Measurements from ENCODE around the gene UBE2I. TPM values are rescaled to one million over a fixed set of nuclear protein-coding genes. Genes with fewer than 3 reads are reported as not detected.
A peak's percentile ranks its signal among the peaks of the same experiment; 100 is the strongest.

UBE2I gene
- total RNA-seq, 1 experiment from 2014 or later = 212 TPM

GRCh38 chr16:1331712-1332617 lies 22.5 kb downstream of the UBE2I start:
- Histone ChIP-seq H3K9me2 (ENCODE audit: insufficient read depth) (no peaks in the 10 kb centered on the region), H3K4me2 (ENCODE audit: low read length) (peak overlapping the region; percentile 55), H3K9me3 (ENCODE audit: control insufficient read depth in 1 of 2, insufficient read depth in 1 of 2, low read depth in 1 of 2, low read length in 2 of 2) (no peaks in the 10 kb centered on the region; a peak in 1 of 4 replicates), H3K4me1 (ENCODE audit: control insufficient read depth in 1 of 2, insufficient read depth in 2 of 2, low read length in 2 of 2) (peaks cover 15 to 30% of the 10 kb centered on the region in 2 experiments; a peak in 3 of 4 replicates), H3K4me3 (replicated peaks in 1 of 2; ENCODE audit: low read depth in 1 of 2, low read length in 2 of 2) (no peak overlapping the region; a peak in 1 of 4 replicates), H3K27me3 (ENCODE audit: insufficient read depth, low read length) (no peaks in the 10 kb centered on the region), H3K27ac (ENCODE audit: low read depth, low read length) (peak overlapping the region; percentile 44; the same call in 1 of the 2 replicates), H3K36me3 (ENCODE audit: control insufficient read depth in 1 of 2, insufficient read depth in 2 of 2, low read length in 2 of 2) (no peaks in the 10 kb centered on the region), H3K79me2 (ENCODE audit: insufficient read depth, low read length) (no peaks in the 10 kb centered on the region), H3K9ac (ENCODE audit: low read length) (peak overlapping the region; percentile 2; the same call in 1 of the 2 replicates), H4K20me1 (ENCODE audit: insufficient read depth) (no peaks in the 10 kb centered on the region), H2AFZ (ENCODE audit: low read depth, low read length, poor library complexity, severe bottlenecking) (no peak overlapping the region)
- DNase-seq (ENCODE audit: low read depth, low spot score) (peak; percentile 33), ATAC-seq (peak; percentile 44)
- BruUV-seq (replicated peaks) = no TSS peak
- RAD21 ChIA-PET (ENCODE audit: low non-redundant PET in 1 of 2, low total read pairs in 2 of 2, uncharacterized antibody in 2 of 2, unreplicated experiment in 2 of 2) = no interaction called here
- CTCF ChIA-PET = interaction anchor here (0.6 to 1.1 kb wide), 3 partner anchors 16 to 48 kb away, joined by 3 to 4 read pairs (median 3); no protein-coding TSS in a partner anchor
- POLR2A ChIA-PET = interaction anchor here (1.0 kb wide), 1 partner anchor 23 kb away, joined by 3 read pairs; no protein-coding TSS in a partner anchor
- TF ChIP-seq SRF (IDR thresholded peaks at IDR 0.05; ENCODE audit: low read depth) (no peak), SIN3A (IDR thresholded peaks at IDR 0.05; ENCODE audit: low read depth) (no peak), EZH2phosphoT487 (IDR thresholded peaks at IDR 0.05; ENCODE audit: borderline replicate concordance) (no peak), TCF7L2 (IDR thresholded peaks at IDR 0.05; ENCODE audit: borderline replicate concordance, extremely low read depth, insufficient read depth, insufficient read length) (no peak), JUND (IDR thresholded peaks at IDR 0.05) (no peak), POLR2A (IDR thresholded peaks at IDR 0.05; ENCODE audit: borderline replicate concordance, extremely low read depth, insufficient read depth, insufficient read length) (no peak), ZNF274 (IDR thresholded peaks at IDR 0.05; ENCODE audit: low read depth, low read length) (no peak), EZH2 (IDR thresholded peaks at IDR 0.05) (no peak), SP1 (IDR thresholded peaks at IDR 0.05; ENCODE audit: low read depth) (no peak), REST (IDR thresholded peaks at IDR 0.05; ENCODE audit: low read depth) (no peak), ZFX (IDR thresholded peaks at IDR 0.05) (no peak), EGR1 (IDR thresholded peaks at IDR 0.05; ENCODE audit: low read depth) (no peak), FOSL1 (IDR thresholded peaks at IDR 0.05; ENCODE audit: low read depth) (no peak), POLR2AphosphoS5 (IDR thresholded peaks at IDR 0.05; ENCODE audit: low read depth, low read length) (no peak), CEBPB (IDR thresholded peaks at IDR 0.05; ENCODE audit: low read depth) (no peak)
- TF ChIP-seq, protein P1, sequence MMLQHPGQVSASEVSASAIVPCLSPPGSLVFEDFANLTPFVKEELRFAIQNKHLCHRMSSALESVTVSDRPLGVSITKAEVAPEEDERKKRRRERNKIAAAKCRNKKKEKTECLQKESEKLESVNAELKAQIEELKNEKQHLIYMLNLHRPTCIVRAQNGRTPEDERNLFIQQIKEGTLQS (IDR thresholded peaks at IDR 0.05) = no peak
- TF ChIP-seq, protein P2, sequence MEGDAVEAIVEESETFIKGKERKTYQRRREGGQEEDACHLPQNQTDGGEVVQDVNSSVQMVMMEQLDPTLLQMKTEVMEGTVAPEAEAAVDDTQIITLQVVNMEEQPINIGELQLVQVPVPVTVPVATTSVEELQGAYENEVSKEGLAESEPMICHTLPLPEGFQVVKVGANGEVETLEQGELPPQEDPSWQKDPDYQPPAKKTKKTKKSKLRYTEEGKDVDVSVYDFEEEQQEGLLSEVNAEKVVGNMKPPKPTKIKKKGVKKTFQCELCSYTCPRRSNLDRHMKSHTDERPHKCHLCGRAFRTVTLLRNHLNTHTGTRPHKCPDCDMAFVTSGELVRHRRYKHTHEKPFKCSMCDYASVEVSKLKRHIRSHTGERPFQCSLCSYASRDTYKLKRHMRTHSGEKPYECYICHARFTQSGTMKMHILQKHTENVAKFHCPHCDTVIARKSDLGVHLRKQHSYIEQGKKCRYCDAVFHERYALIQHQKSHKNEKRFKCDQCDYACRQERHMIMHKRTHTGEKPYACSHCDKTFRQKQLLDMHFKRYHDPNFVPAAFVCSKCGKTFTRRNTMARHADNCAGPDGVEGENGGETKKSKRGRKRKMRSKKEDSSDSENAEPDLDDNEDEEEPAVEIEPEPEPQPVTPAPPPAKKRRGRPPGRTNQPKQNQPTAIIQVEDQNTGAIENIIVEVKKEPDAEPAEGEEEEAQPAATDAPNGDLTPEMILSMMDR (IDR thresholded peaks at IDR 0.05 in 2 of 3, conservative IDR thresholded peaks at IDR 0.05 in 1 of 3; ENCODE audit: borderline replicate concordance in 1 of 3, insufficient read depth in 1 of 3, low read depth in 2 of 3, low read length in 2 of 3) = no peak
- intact Hi-C loops (cut with micrococcal nuclease) = no loop called here

All from HCT116 (cell line).